Kidney capillary endothelial cell (primary cell): Measurements from ENCODE around the gene LAMA3.

ENCODE experiments used
- DNase-seq: peaks from one replicate; pipeline ENCODE4 v3.0.0-alpha.2; 2018; ENCODE audit warnings: low spot score

LAMA3 gene

GRCh38 chr18:24000613-24001490 lies 311.6 kb downstream of the LAMA3 start:
- DNase-seq: no peak

- DNase-seq: no peak
Observed at GRCh38 chr18:24002479-24002878, 313.2 kb downstream of the LAMA3 start.

GRCh38 chr18:24003288-24003687 lies 314.0 kb downstream of the LAMA3 start:
- no peak for DNase-seq

GRCh38 chr18:24003903-24004640 lies 314.8 kb downstream of the LAMA3 start:
- no peak for DNase-seq
